Stimulated activated CD8-positive, alpha-beta memory T cell treated with anti-CD3 and anti-CD28 coated beads, Interleukin-2, amount 100 ng/mL, for 48 hours (primary cell): ENCODE measurements around the gene THAP11.
"Not testable (repeated sequence)": the region's sequence is repeated elsewhere in the genome, so short reads cannot be mapped to it uniquely, and the experiment has no call there.

Source experiments
- DNase-seq, 2 donors: peaks; one replicate each; pipeline ENCODE4 v3.0.0-alpha.2; 2020; ENCODE audit warnings: low read depth in 2 of 2

THAP11 gene

DNA sequence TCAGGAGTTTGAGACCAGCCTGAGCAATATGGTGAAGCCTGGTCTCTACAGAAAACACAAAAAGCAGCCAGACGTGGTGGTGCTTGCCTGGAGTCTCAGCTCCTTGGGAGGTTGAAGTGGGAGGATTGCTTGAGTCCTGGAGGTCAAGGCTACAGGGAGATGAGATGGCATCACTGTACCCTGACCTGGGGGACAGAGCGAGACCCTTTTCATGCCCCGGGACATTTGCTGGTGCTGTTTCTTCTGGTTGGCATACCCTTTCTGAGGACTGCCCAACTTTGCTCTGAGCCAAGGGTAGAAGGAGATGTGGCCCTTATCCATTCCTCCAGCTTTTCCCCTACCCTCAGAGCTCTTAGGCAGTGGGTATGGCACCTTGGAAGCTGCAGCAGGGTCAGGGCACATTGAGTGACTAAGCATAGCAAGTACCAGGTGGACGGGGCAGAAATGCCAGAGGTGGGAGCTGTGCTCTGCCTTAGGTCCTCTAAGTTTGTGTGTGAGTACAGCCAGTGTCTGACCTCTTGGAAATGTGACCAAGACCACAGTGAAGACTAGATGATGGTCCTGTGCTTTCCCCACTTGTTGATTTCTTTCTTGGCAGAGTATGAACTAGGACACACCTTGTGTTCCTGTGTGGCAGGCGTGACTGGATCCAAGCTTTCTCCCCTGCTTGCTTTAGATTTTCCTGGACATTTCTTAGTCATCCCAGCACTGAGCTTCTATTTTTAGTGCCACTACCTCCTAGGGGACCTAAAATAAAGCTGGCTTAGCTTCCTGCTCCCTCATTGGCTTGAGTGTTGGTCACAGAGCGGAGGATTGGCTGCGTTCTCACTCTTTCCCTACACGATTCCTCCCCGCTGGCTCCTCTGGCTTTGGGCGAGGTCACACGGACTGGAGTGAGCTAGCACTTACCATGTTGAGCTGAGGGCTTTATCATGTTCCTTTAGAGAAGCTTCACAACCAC is 20.8 kb downstream of the THAP11 start:
- DNase-seq = no peak

DNA sequence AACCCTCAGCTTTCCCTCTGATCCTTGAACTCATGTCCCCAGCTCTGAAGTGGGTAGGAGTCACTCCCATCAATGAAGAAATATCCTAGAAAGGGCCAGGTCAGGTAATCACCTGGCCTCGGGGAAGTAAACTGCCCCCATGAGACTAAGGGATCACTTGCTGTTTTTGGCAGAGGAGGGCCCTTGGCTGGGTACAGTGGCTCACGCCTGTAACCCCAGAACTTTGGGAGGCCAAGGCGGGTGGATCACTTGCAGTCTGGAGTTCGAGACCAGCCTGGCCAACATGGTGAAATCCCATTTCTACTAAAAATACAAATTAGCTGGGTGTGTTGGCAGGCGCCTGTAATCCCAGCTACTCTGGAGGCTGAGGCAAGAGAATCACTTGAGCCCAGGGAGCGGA is 21.9 kb downstream of the THAP11 start:
- DNase-seq = not testable (repeated sequence)

DNA sequence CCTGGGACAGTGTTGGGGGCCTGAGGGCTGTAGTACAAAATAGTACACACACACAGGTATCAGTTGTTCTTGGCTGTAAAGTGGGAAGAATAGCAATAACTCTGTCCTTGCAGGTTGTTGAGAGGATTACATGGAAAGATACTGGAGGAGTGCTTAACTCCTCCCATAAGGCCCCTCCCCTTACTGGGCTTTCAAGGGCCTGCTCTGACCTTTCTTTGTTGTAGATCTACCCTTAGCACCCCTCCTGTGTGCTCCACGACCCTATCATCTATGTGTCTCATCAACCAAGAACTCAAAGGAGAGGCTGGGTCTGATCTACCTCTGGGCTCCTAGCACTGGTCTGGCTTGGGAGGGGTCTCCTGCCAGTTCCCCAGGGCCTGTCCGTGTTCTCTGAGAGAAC is 22.5 kb downstream of the THAP11 start:
- DNase-seq = no peak

DNA sequence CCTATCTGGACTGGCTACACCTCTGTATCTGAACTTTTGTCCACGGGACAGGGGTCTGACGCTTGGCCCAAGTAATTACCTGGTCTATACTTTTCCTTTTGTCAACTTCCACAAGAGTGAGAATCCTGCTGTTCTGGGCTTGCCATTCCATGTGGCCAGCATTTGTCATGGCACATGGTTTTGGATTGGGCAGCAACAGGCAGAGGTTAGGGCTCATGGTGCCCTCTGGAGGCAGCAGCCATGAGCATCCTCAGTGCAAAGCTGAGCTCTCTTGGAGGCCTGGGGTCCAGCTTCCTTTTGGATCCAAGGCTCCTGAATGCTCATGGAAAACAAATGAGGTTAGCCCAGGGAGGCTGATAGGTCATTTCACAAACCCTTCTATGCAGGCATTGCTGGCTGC is 23.2 kb downstream of the THAP11 start:
- no peak for DNase-seq

DNA sequence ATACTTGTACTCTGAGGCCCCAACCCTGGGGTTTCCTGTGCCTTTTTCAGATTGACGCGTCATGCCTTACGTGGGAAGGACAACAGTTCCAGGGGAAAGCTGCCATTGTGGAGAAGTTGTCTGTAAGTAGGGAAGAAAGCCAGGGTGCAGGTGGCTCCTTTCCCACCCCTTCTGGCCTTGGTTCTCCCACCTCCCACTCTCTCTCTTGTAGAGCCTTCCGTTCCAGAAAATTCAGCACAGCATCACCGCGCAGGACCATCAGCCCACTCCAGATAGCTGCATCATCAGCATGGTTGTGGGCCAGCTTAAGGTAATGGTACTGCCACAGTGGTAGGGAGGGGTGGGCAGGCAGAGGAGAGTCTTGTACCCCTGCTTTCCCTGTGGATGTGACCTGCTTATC is 26.2 kb downstream of the THAP11 start:
- no peak for DNase-seq

DNA sequence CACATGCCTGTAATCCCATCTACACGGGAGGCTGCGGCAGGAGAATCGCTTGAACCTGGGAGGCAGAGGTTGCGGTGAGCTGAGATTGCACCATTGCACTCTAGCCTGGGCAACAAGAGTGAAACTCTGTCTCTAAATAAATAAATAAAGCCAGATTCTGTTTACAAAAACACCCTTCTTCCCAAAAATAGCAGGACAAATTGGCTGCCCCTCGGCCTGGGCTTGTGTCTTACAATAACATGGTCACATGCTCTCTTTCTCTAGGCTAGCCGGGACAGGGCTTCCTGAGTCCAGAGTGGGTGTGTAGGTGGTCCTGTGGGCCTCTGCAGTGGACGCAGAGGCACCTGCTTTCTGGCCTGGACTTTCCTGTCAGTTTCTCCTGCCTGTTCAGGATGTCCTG is 27.5 kb downstream of the THAP11 start:
- no peak for DNase-seq

DNA sequence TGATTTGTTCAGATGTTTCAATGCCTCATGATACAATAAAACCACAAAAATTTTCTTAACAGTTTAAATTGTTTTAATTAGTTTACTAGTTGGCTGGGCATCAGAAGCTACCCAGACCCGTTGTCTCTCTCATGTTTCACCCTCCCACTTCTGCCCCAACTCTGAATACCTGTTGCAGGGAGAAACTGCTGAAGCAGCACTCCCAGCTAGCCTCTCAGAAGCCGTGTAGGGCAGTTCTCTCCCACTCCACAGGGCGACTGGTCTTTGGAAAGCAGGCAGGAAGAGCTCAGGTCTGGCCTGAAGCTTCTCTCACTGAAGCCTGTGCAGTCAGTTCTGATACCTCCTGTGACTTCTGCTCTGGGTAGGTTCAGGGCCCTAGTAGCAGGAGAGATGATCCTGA is 29.1 kb downstream of the THAP11 start:
- no peak for DNase-seq

DNA sequence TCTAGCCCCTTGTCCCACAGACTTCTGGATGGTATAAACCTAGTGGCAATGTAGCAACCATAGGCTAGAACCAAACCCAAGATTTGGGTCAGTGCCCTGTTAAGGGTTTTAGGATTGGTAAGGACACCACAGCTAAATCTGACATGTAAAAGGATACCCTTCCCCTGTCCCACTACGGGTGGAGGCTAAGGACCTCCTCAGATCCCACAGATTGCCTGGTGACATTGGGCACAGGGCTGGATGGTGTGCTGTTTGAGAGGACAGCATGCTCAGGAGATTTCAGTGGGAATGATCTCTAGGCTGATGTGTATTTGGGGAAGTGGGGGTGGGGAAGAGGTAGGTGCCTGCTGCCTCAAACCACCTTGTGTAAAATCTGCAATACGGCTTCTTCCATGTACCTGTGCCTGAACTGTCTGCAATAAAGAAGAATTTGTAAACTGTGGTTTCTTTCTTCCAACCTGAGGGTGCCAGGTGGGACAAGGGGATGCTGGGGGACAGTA is 30.1 kb downstream of the THAP11 start:
- DNase-seq = no peak

DNA sequence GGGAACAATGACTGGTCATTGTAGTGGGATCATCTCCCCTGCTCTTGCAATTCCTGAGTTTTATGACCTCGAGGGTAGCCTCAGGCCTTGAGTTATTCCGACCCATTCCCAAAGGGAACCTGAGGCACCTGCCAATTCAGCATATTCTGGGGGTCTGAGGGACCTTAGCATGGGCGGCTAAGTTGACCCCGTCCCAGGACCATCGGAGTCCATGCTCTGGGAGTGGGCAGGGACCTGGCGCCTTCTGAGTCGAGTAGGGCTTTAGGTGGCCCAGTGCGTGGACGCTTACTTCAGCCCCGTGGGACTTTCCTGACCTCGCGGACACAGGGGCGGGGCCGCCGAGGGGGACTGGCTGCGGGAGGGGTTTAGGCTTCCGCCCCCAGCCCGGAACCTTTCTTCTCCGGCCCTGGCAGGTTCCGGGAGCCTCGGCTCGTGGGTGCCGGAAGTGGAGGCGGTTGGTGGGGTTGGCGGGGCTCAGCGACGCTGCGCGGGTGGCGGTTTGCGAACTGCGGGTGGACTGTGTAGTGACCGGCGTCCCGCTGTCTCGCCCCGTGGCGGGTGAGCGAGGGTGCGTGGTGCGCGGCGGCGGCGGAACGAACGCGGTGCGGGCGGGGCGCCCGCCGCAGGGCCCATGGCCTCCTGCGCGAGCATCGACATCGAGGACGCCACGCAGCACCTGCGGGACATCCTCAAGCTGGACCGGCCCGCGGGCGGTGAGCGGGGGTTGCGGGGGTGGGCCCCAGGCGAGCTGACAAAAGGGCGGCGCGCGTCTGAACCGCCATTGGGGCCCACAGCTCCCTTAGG is 30.7 kb downstream of the THAP11 start, which contains the start of gene EDC4:
Gene EDC4, plus strand, starts transcription at position 422 of the 804 bp plus-strand sequence. Its CDS starts 210 bp downstream, at position 632.
- peak; percentile 81 to 88 for DNase-seq

DNA sequence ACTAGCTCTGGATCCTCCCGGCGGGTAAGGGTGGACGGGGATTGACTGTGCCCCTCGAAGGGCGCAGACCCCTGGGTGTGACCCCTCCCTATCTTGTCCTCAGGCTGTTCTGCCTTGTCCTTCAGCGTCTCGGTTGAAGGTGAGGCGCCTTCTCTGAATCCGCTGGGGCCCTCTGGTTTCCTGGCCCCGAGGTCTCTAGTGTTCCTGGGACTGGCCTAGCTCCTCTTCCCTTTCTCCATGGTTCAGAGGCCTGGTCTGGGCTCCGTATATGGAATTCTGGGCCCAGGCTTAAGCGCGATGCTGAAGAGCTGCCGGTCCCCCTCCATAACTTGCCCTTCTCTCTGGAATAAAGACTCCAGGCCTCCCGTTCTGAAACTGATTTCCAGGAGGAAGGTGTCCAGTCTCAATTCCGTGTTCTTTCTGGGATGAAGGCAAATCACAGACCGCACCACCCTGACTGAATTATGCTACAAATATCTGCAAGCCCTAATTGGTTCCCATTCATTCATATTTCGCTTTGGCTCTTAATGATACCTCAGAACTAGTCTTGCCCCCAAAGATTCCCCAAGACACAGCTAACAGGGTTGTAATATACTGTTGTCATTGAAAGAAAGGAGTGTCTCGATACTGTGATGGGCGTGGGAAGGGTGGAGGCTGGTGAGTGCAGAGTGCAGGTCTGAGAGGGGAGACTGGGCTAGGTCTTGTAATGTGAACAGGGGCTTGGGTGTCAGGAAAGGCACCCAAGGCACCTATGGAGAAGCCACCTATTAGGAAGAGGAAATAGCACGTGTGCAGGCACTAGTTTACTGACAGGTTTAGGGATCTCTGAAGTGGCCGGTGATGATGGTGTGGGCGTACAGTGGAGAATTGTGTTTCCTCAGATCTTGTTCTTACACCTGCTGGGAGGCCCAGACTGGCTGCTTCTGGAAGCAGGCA is 31.6 kb downstream of the THAP11 start:
- no peak for DNase-seq

DNA sequence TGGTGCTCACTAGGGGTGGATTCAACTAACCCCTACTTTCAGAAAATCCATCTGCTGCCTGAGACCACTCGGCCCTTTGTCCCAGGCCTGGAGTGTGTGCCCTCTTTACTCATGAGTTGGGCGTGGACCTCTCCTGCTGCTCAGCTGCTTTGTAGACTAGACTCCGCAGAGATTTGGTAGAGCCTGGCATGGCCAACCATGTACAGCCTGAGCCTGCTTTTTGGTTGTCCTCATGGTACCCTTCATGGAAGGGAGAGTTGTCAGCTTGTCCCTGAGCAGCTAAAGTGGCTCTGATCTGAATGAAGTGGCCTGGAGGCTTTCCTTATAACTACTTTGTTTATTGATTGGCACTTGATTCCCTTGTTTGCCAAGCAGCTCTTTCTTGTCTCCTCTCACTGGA is 32.3 kb downstream of the THAP11 start:
- DNase-seq = no peak

DNA sequence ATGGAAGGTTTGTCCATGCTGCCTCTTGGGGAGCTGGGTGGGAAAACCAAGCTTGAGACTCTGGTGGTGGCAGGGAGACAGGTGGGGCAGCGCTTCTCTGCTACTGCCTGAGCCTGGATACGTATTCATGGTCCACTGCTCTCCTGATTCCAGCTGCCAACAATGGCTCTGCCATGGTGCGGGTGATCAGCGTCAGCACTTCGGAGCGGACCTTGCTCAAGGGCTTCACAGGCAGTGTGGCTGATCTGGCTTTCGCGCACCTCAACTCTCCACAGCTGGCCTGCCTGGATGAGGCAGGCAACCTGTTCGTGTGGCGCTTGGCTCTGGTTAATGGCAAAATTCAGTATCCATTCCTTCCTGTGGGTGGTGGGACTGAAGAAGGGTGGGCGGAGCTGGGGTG is 34.9 kb downstream of the THAP11 start:
- DNase-seq = no peak

DNA sequence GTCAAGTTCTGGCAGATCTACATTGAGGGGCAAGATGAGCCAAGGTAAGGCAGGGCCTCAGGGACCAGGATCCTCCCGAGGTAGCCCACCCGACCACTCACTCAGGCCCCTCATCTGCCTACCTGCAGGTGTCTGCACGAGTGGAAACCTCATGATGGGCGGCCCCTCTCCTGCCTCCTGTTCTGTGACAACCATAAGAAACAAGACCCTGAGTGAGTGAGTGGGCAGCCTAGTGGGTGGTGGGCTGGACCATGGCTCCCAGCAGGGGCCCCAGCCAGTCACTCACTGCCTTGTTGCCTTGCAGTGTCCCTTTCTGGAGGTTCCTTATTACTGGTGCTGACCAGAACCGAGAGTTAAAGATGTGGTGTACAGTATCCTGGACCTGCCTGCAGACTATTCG is 36.1 kb downstream of the THAP11 start:
- no peak for DNase-seq

DNA sequence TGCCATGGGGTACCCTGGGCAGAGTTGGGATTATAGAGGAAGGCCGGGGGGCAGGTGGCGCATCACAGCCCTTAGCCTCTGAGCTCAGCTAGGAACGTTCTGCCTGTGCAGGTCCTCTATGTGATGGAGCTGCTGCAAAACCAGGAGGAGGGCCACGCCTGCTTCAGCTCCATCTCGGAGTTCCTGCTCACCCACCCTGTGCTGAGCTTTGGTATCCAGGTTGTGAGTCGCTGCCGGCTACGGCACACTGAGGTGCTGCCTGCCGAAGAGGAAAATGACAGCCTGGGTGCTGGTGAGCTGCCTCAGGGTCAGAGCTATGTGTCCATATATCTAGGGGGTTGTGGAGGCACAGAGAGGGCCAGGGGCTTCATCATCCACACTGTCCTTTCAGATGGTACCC is 36.7 kb downstream of the THAP11 start:
- no peak for DNase-seq

DNA sequence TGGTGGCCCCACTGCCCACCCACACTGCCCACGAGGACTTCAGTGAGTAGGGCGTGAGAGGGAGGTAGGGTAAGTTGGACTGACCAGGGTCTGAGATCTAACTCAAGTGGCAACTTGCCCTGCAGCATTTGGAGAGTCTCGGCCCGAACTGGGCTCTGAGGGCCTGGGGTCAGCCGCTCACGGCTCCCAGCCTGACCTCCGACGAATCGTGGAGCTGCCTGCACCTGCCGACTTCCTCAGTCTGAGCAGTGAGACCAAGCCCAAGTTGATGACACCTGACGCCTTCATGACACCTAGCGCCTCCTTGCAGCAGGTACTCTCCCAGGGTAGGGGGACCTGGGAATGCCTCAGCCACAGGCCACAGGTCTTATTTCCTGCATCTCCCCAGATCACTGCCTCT is 37.3 kb downstream of the THAP11 start:
- DNase-seq = no peak

DNA sequence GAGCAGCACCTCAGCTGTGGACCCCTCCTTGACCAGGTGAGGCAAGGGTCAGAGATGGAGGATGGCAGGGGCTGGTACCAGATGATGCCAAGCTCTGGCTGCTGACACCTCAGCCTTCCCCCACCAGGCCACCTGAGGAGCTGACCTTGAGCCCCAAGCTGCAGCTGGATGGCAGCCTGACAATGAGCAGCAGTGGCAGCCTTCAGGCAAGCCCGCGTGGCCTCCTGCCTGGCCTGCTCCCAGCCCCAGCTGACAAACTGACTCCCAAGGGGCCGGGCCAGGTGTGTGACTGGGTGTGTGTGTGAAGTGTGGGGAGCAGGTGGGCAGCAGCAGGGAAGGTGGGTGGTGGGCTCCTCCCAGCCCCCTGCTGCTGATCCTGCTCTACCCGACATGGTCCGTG is 37.8 kb downstream of the THAP11 start:
- no peak for DNase-seq

DNA sequence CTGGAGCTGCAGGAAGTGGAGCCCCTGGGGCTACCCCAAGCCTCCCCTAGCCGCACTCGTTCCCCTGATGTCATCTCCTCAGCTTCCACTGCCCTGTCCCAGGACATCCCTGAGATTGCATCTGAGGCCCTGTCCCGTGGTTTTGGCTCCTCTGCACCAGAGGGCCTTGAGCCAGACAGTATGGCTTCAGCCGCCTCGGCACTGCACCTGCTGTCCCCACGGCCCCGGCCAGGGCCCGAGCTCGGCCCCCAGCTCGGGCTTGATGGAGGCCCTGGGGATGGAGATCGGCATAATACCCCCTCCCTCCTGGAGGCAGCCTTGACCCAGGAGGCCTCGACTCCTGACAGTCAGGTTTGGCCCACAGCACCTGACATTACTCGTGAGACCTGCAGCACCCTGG is 38.5 kb downstream of the THAP11 start:
- no peak for DNase-seq

DNA sequence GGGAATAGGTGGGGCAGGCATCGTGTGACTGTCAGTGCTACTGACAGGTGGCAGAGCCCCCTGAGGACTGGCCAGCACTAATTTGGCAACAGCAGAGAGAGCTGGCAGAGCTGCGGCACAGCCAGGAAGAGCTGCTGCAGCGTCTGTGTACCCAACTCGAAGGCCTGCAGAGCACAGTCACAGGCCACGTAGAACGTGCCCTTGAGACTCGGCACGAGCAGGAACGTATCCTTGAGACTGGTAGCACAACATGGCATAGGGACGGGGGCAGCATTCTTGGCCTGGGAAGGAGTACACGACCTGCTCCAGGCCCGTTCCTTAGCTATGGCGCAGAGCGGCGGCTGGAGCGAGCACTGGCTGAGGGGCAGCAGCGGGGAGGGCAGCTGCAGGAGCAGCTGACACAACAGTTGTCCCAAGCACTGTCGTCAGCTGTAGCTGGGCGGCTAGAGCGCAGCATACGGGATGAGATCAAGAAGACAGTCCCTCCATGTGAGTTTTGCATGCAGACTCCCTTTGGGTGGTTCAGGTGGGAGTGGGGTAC is 39.6 kb downstream of the THAP11 start:
- no peak for DNase-seq

DNA sequence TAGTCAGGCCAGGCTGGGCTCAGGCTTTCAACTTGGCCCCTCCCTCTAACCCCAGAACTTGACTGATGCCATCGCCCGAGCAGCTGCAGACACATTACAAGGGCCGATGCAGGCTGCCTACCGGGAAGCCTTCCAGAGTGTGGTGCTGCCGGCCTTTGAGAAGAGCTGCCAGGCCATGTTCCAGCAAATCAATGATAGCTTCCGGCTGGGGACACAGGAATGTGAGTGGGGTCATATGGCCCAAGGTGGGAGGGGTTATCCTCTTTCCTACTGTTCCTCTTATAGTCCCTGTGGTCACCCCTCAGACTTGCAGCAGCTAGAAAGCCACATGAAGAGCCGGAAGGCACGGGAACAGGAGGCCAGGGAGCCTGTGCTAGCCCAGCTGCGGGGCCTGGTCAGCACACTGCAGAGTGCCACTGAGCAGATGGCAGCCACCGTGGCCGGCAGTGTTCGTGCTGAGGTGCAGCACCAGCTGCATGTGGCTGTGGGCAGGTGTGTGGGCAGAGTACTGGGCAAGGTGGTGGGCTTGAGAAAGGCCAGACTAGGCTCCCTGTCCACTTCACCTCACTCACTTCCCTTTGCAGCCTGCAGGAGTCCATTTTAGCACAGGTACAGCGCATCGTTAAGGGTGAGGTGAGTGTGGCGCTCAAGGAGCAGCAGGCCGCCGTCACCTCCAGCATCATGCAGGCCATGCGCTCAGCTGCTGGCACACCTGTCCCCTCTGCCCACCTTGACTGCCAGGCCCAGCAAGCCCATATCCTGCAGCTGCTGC is 40.4 kb downstream of the THAP11 start:
- DNase-seq = no peak

DNA sequence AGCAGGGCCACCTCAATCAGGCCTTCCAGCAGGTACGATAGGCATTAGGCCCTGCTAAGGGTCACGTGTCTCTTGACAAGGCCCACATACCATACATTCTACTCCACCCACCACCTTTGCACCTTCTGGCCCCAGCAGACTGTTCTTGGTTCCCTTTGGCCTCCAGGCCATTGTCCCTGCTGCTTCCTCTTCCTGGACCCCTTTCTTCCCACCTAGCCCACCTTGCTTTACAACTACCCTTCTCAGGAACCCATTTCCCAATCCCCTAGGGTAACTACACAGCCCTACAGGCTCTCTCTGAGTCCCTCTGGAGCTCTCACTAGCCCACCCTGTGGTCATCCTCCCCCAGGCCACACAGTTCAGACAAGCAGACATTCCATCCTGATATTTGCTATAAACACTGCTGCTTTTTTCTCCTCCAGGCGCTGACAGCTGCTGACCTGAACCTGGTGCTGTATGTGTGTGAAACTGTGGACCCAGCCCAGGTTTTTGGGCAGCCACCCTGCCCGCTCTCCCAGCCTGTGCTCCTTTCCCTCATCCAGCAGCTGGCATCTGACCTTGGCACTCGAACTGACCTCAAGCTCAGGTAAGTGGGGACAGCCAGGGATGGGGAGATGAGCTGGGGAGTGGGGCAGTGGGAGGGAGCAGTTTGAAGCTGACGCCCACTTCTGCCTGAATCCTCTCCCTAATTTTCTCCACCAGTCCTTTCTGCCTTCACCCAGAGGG is 41.2 kb downstream of the THAP11 start:
- DNase-seq = no peak
